Hepatocyte (in vitro differentiated cells): ENCODE data around the gene CTNNA2. TPM values are rescaled to one million over a fixed set of nuclear protein-coding genes. Genes with fewer than 3 reads are reported as not detected.

Experiments used
- DNase-seq: peaks from one replicate; pipeline ENCODE4 v3.0.0-alpha.2; 2016; ENCODE audit warnings: low spot score
- H2AFZ ChIP-seq: fragments of 200-600 bp; sonication (generic); 2 replicates; pipeline ENCODE4 v1.6.0; 2016; ENCODE audit warnings: antibody characterized with exemption, mild to moderate bottlenecking
- H3K27ac ChIP-seq: fragments of 200-600 bp; sonication (generic); 2 replicates; pipeline ENCODE4 v1.5.1; 2016; ENCODE audit warnings: mild to moderate bottlenecking
- H3K27me3 ChIP-seq: fragments of 200-600 bp; sonication (generic); 2 replicates; pipeline ENCODE4 v1.6.1; 2016
- H3K36me3 ChIP-seq: fragments of 200-600 bp; sonication (generic); replicated peaks from 2 replicates; pipeline ENCODE4 v1.5.1; 2016; ENCODE audit warnings: low read depth; ENCODE audit not compliant: insufficient read depth
- H3K4me1 ChIP-seq: fragments of 200-600 bp; sonication (generic); 2 replicates; pipeline ENCODE4 v1.5.1; 2016; ENCODE audit warnings: mild to moderate bottlenecking, moderate library complexity; ENCODE audit not compliant: insufficient read depth
- H3K4me2 ChIP-seq: fragments of 200-600 bp; sonication (generic); 2 replicates; pipeline ENCODE4 v1.6.0; 2016
- H3K4me3 ChIP-seq: fragments of 200-600 bp; sonication (generic); 2 replicates; pipeline ENCODE4 v1.5.1; 2016; ENCODE audit warnings: mild to moderate bottlenecking
- H3K79me2 ChIP-seq: fragments of 200-600 bp; sonication (generic); 2 replicates; pipeline ENCODE4 v1.6.0; 2017; ENCODE audit warnings: mild to moderate bottlenecking
- H3K9me2 ChIP-seq: fragments of 200-600 bp; sonication (generic); replicated peaks from 2 replicates; pipeline ENCODE4 v1.6.0; 2017; ENCODE audit warnings: mild to moderate bottlenecking; ENCODE audit not compliant: insufficient read depth
- H3K9me3 ChIP-seq: fragments of 200-600 bp; sonication (generic); 2 replicates; pipeline ENCODE4 v1.5.1; 2016; ENCODE audit warnings: low read depth, mild to moderate bottlenecking
- H4K20me1 ChIP-seq: fragments of 200-600 bp; sonication (generic); 2 replicates; pipeline ENCODE4 v1.6.0; 2016; ENCODE audit warnings: mild to moderate bottlenecking; ENCODE audit not compliant: insufficient read depth, poor library complexity, severe bottlenecking
- CTCF ChIP-seq: fragments of 200-600 bp; sonication (generic); IDR thresholded peaks from 2 replicates; pipeline ENCODE4 v1.5.1; 2016; ENCODE audit warnings: antibody characterized with exemption, mild to moderate bottlenecking; ENCODE audit not compliant: poor library complexity
- EZH2 ChIP-seq: fragments of 200-600 bp; sonication (generic); IDR thresholded peaks from 2 replicates; pipeline ENCODE4 v1.6.1; 2016; ENCODE audit warnings: antibody characterized with exemption, mild to moderate bottlenecking, borderline replicate concordance
- EZH2phosphoT487 ChIP-seq: fragments of 200-600 bp; sonication (generic); IDR thresholded peaks from one replicate; pipeline ENCODE4 v1.6.1; 2018; ENCODE audit warnings: antibody characterized with exemption, mild to moderate bottlenecking, low read depth, moderate library complexity; ENCODE audit not compliant: unreplicated experiment, severe bottlenecking
- WGBS: methylation state at CpG from one replicate; pipeline ENCODE4 v1.1.6; 2016; ENCODE audit warnings: low lambda C conversion rate; ENCODE audit errors: missing lambda C conversion rate; 5-methylcytosine and 5-hydroxymethylcytosine counted together
- polyA plus RNA-seq: library from polyadenylated mRNA; unstranded; fragments of >200 nt; fragmentation: Nextera tagmentation; extraction: Ambion mirVana; gene quantifications from 2 replicates; pipeline ENCODE4 v1.2.1, GENCODE V29; 2016
- total RNA-seq: library from RNA; depleted of rRNA; stranded (reverse); fragments of >200 nt; gene quantifications from 2 replicates; pipeline ENCODE4 v1.2.3, GENCODE V29; 2014

CTNNA2 gene
- total and polyA plus RNA-seq, 2 experiments from 2014 or later, result 0.79 to 4.4 TPM

DNA sequence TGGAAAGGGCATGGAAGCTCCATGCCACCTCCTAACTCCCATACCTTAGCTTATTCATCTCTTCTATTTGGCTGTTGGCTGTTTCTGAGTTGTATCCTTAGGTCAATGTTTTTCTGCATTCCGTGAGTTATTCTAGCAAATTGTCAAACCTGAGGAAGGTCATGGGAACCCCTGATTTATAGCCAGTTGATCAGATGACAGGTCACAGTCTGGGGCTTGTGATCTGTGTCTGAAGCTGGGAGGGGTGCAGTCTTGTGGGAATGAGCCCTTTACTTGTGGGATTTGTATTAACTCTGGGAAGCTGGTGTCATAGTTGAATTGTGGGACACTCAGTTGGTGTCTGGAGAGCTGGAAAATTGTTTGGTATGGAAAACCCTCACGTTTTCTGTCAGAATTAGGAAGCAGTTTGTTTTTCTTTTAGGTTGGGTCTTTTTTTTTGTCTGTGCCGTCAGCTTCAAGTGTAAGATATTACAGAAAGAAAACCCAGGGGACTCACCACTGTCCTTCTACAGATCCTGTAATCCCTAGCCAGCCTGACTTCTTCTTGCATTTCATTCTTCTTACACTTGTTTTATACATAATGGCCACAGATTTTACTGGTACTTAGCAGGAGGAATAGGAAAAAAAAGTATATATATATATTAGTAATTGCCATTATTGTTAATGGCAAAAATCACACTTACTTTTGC is 653.8 kb downstream of the CTNNA2 start:
- 79% methylated on average over 3 of the region's 3 CpGs for WGBS
- no peaks in the 10 kb centered on the region for H3K36me3 ChIP-seq
- H3K4me3 ChIP-seq, result no peak overlapping the region
- DNase-seq, result no peak
- H3K4me2 ChIP-seq, result no peak overlapping the region
- no peaks in the 10 kb centered on the region for H3K4me1 ChIP-seq
- H3K9me3 ChIP-seq, result no peaks in the 10 kb centered on the region
- H3K79me2 ChIP-seq, result no peaks in the 10 kb centered on the region
- H4K20me1 ChIP-seq, result no peaks in the 10 kb centered on the region
- no peak for TF ChIP-seq EZH2phosphoT487
- TF ChIP-seq CTCF, result no peak
- no peak for TF ChIP-seq EZH2
- H2AFZ ChIP-seq, result no peak overlapping the region
- no peaks in the 10 kb centered on the region for H3K9me2 ChIP-seq
- H3K27ac ChIP-seq, result no peak overlapping the region
- H3K27me3 ChIP-seq, result no peaks in the 10 kb centered on the region

DNA sequence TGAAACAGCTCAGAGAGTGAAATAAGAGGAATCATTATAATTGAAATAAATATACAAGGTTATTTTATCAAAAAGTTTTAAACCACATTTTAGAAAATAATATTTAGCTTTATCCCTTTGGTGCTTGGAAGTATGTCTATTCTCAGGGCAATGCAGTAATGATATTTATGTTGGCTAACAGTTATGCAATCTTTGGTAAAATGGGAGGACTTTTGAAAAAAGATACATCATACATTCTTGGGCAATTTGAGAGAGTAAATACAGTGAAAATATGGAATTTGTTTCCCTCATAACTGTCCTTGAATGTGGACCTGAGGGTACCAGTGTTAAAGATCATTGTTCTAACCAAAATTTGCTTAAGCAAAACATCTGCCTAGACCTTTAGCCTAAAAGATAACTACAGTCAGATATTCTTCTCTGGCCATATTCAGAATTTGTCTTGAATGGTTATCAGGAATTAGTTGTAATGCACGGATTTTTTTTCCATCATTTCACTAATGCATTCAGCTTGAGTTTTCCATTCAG is 654.5 kb downstream of the CTNNA2 start:
- no peaks in the 10 kb centered on the region for H3K27me3 ChIP-seq
- H3K9me3 ChIP-seq, result no peaks in the 10 kb centered on the region
- WGBS, result 77% methylated on average over 1 of the region's 1 CpG
- H3K36me3 ChIP-seq, result no peaks in the 10 kb centered on the region
- H3K4me3 ChIP-seq, result no peak overlapping the region
- H3K79me2 ChIP-seq, result no peaks in the 10 kb centered on the region
- H3K4me2 ChIP-seq, result no peak overlapping the region
- TF ChIP-seq CTCF (no peak), EZH2 (no peak), EZH2phosphoT487 (no peak)
- H3K4me1 ChIP-seq, result no peaks in the 10 kb centered on the region
- H4K20me1 ChIP-seq, result no peaks in the 10 kb centered on the region
- no peaks in the 10 kb centered on the region for H3K9me2 ChIP-seq
- H3K27ac ChIP-seq, result no peak overlapping the region
- H2AFZ ChIP-seq, result no peak overlapping the region
- DNase-seq, result no peak

- no peak for TF ChIP-seq CTCF
- TF ChIP-seq EZH2, result no peak
- no peak for TF ChIP-seq EZH2phosphoT487
- Histone ChIP-seq H3K9me2 (no peaks in the 10 kb centered on the region), H4K20me1 (no peaks in the 10 kb centered on the region), H3K4me3 (no peak overlapping the region), H3K36me3 (no peaks in the 10 kb centered on the region), H3K4me2 (no peak overlapping the region), H2AFZ (no peak overlapping the region), H3K79me2 (no peaks in the 10 kb centered on the region), H3K27me3 (no peaks in the 10 kb centered on the region), H3K9me3 (no peaks in the 10 kb centered on the region), H3K4me1 (no peaks in the 10 kb centered on the region), H3K27ac (no peak overlapping the region)
- WGBS, result 61% methylated on average over 2 of the region's 2 CpGs
- DNase-seq, result no peak
Measured at GRCh38 chr2:80168037-80168436, 655.2 kb downstream of the CTNNA2 start.
